ENCODE data around the gene CCDC172.
"Not testable (repeated sequence)": the region's sequence is repeated elsewhere in the genome, so short reads cannot be mapped to it uniquely, and the experiment has no call there.

The CCDC172 gene

GRCh38 chr10:116325987-116326386, 1.7 kb downstream of the CCDC172 start:
- no peak overlapping the region for H3K4me3 ChIP-seq (ENCODE audit: low read depth, low read length)
- DNase-seq (ENCODE audit: low read depth): no peak

GRCh38 chr10:116329153-116329552, 4.9 kb downstream of the CCDC172 start:
- DNase-seq (ENCODE audit: low read depth): no peak
- H3K4me3 ChIP-seq (ENCODE audit: low read depth, low read length): no peak overlapping the region

GRCh38 chr10:116331815-116332214, 7.6 kb downstream of the CCDC172 start:
- peak; percentile 1 for DNase-seq (ENCODE audit: low read depth)
- no peak overlapping the region for H3K4me3 ChIP-seq (ENCODE audit: low read depth, low read length)

GRCh38 chr10:116336866-116337265, 12.6 kb downstream of the CCDC172 start:
- H3K4me3 ChIP-seq (ENCODE audit: low read depth, low read length): no peak overlapping the region
- no peak for DNase-seq (ENCODE audit: low read depth)

- DNase-seq (ENCODE audit: low read depth): no peak
- no peak overlapping the region for H3K4me3 ChIP-seq (ENCODE audit: low read depth, low read length)
Observed at GRCh38 chr10:116352125-116352524, 27.9 kb downstream of the CCDC172 start.

GRCh38 chr10:116353817-116354216, 29.6 kb downstream of the CCDC172 start:
- DNase-seq (ENCODE audit: low read depth): no peak

GRCh38 chr10:116355341-116355740, 31.1 kb downstream of the CCDC172 start:
- no peak overlapping the region for H3K4me3 ChIP-seq (ENCODE audit: low read depth, low read length)
- DNase-seq (ENCODE audit: low read depth): no peak

More at GRCh38 chr10:116353817-116354216, 29.6 kb downstream of the CCDC172 start:
- no peak overlapping the region for H3K4me3 ChIP-seq (ENCODE audit: low read depth, low read length)

GRCh38 chr10:116356833-116357232, 32.6 kb downstream of the CCDC172 start:
- H3K4me3 ChIP-seq (ENCODE audit: low read depth, low read length): no peak overlapping the region
- DNase-seq (ENCODE audit: low read depth): no peak

- H3K4me3 ChIP-seq (ENCODE audit: low read depth, low read length): no peak overlapping the region
- no peak for DNase-seq (ENCODE audit: low read depth)
Observed at GRCh38 chr10:116364868-116365267, 40.6 kb downstream of the CCDC172 start.

GRCh38 chr10:116371737-116372136, 47.5 kb downstream of the CCDC172 start:
- DNase-seq (ENCODE audit: low read depth): no peak
- no peak overlapping the region for H3K4me3 ChIP-seq (ENCODE audit: low read depth, low read length)

GRCh38 chr10:116382290-116382689, 58.0 kb downstream of the CCDC172 start:
- no peak for DNase-seq (ENCODE audit: low read depth)
- no peak overlapping the region for H3K4me3 ChIP-seq (ENCODE audit: low read depth, low read length)

- no peak for DNase-seq (ENCODE audit: low read depth)
Observed at GRCh38 chr10:116385311-116385710, 61.1 kb downstream of the CCDC172 start.

GRCh38 chr10:116385994-116386809, 62.0 kb downstream of the CCDC172 start:
- no peak overlapping the region for H3K4me3 ChIP-seq (ENCODE audit: low read depth, low read length)
- DNase-seq (ENCODE audit: low read depth): no peak

More at GRCh38 chr10:116385311-116385710, 61.1 kb downstream of the CCDC172 start:
- no peak overlapping the region for H3K4me3 ChIP-seq (ENCODE audit: low read depth, low read length)

GRCh38 chr10:116393246-116393831, 69.1 kb downstream of the CCDC172 start:
- not testable (repeated sequence) for DNase-seq (ENCODE audit: low read depth); H3K4me3 ChIP-seq (ENCODE audit: low read depth, low read length)

GRCh38 chr10:116395223-116395985, 71.2 kb downstream of the CCDC172 start:
- H3K4me3 ChIP-seq (ENCODE audit: low read depth, low read length): no peak overlapping the region
- no peak for DNase-seq (ENCODE audit: low read depth)

GRCh38 chr10:116398224-116398623, 74.0 kb downstream of the CCDC172 start:
- no peak overlapping the region for H3K4me3 ChIP-seq (ENCODE audit: low read depth, low read length)
- no peak for DNase-seq (ENCODE audit: low read depth)

GRCh38 chr10:116402858-116403257, 78.6 kb downstream of the CCDC172 start:
- no peak overlapping the region for H3K4me3 ChIP-seq (ENCODE audit: low read depth, low read length)
- no peak for DNase-seq (ENCODE audit: low read depth)

- DNase-seq (ENCODE audit: low read depth): no peak
- no peak overlapping the region for H3K4me3 ChIP-seq (ENCODE audit: low read depth, low read length)
Observed at GRCh38 chr10:116403740-116404250, 79.5 kb downstream of the CCDC172 start.

- DNase-seq (ENCODE audit: low read depth): no peak
Observed at GRCh38 chr10:116408719-116409118, 84.5 kb downstream of the CCDC172 start.

GRCh38 chr10:116410351-116410750, 86.1 kb downstream of the CCDC172 start:
- no peak overlapping the region for H3K4me3 ChIP-seq (ENCODE audit: low read depth, low read length)
- DNase-seq (ENCODE audit: low read depth): no peak

More at GRCh38 chr10:116408719-116409118, 84.5 kb downstream of the CCDC172 start:
- no peak overlapping the region for H3K4me3 ChIP-seq (ENCODE audit: low read depth, low read length)

Measured in skeletal muscle cell (primary cell).